ENCODE measurements around the gene ATP6V0A4.

Gene ATP6V0A4

GRCh38 chr7:138656952-138657351 lies 141.0 kb downstream of the ATP6V0A4 start:
- no peak for DNase-seq
